GM21367 (cell line): ENCODE measurements around the gene HSPA5.
"Not testable (repeated sequence)": the region's sequence is repeated elsewhere in the genome, so short reads cannot be mapped to it uniquely, and the experiment has no call there.

Source experiments
- ATAC-seq: cut with Tn5 transposase; IDR thresholded peaks from one replicate; pipeline ENCODE4 v1.9.1; 2021; ENCODE audit not compliant: unreplicated experiment

The HSPA5 gene

GRCh38 chr9:125243792-125244260, 2.7 kb upstream of the HSPA5 start:
- no peak for ATAC-seq

- ATAC-seq = peak; percentile 3
These were observed 958 bp upstream of the HSPA5 start for GRCh38 chr9:125241863-125242739.

GRCh38 chr9:125240649-125240999, 519 bp downstream of the HSPA5 start:
- no peak for ATAC-seq

- ATAC-seq = no peak
These were observed 1.2 kb downstream of the HSPA5 start for GRCh38 chr9:125239631-125240597.

GRCh38 chr9:125238915-125239446, 2.2 kb downstream of the HSPA5 start:
- no peak for ATAC-seq

GRCh38 chr9:125238127-125238914, 2.8 kb downstream of the HSPA5 start:
- ATAC-seq = no peak

- ATAC-seq = not testable (repeated sequence)
These were observed 4.5 kb downstream of the HSPA5 start for GRCh38 chr9:125236520-125237159.

GRCh38 chr9:125235804-125236519, 5.2 kb downstream of the HSPA5 start:
- ATAC-seq = no peak

- ATAC-seq = not testable (repeated sequence)
These were observed 7.0 kb downstream of the HSPA5 start for GRCh38 chr9:125234099-125234498.

- ATAC-seq = no peak
These were observed 7.5 kb downstream of the HSPA5 start for GRCh38 chr9:125233678-125234077.

- ATAC-seq = no peak
These were observed 13.4 kb downstream of the HSPA5 start for GRCh38 chr9:125227761-125228160.

- not testable (repeated sequence) for ATAC-seq
These were observed 16.3 kb downstream of the HSPA5 start for GRCh38 chr9:125224858-125225257.

- no peak for ATAC-seq
These were observed 22.5 kb downstream of the HSPA5 start for GRCh38 chr9:125218621-125219020.

- no peak for ATAC-seq
These were observed 27.0 kb downstream of the HSPA5 start for GRCh38 chr9:125214186-125214585.

- no peak for ATAC-seq
These were observed 36.7 kb downstream of the HSPA5 start for GRCh38 chr9:125204477-125204876.

- no peak for ATAC-seq
These were observed 38.1 kb downstream of the HSPA5 start for GRCh38 chr9:125202846-125203618.

GRCh38 chr9:125200216-125201047, 40.7 kb downstream of the HSPA5 start, which contains the start of gene RABEPK:
Gene RABEPK, plus strand, starts transcription at chr9:125200542. Its CDS starts 2,472 bp downstream, at chr9:125203014.
- peak; percentile 96 for ATAC-seq

GRCh38 chr9:125195591-125195990, 45.6 kb downstream of the HSPA5 start:
- ATAC-seq = not testable (repeated sequence)
